ENCODE measurements around the gene ITCH.
"Not testable (repeated sequence)": the region's sequence is repeated elsewhere in the genome, so short reads cannot be mapped to it uniquely, and the experiment has no call there.

The ITCH gene

GRCh38 chr20:34512266-34512954 lies 149.3 kb downstream of the ITCH start:
- no peak overlapping the region for H3K4me3 ChIP-seq (ENCODE audit: low read depth, low read length)
- TF ChIP-seq CTCF (IDR thresholded peaks at IDR 0.05; ENCODE audit: borderline replicate concordance, insufficient read depth, low read depth, low read length): no peak

- no peak for TF ChIP-seq CTCF (IDR thresholded peaks at IDR 0.05; ENCODE audit: borderline replicate concordance, insufficient read depth, low read depth, low read length)
- no peak overlapping the region for H3K4me3 ChIP-seq (ENCODE audit: low read depth, low read length)
Measured at GRCh38 chr20:34512955-34513419, 149.9 kb downstream of the ITCH start.

- H3K4me3 ChIP-seq (ENCODE audit: low read depth, low read length): not testable (repeated sequence)
Measured at GRCh38 chr20:34514034-34514433, 151.0 kb downstream of the ITCH start.

- peak overlapping the region; percentile 66 for H3K4me3 ChIP-seq (ENCODE audit: low read depth, low read length)
- no peak for TF ChIP-seq CTCF (IDR thresholded peaks at IDR 0.05; ENCODE audit: borderline replicate concordance, insufficient read depth, low read depth, low read length)
Measured at GRCh38 chr20:34514897-34515483, 151.9 kb downstream of the ITCH start.

- no peak for TF ChIP-seq CTCF (IDR thresholded peaks at IDR 0.05; ENCODE audit: borderline replicate concordance, insufficient read depth, low read depth, low read length)
- H3K4me3 ChIP-seq (ENCODE audit: low read depth, low read length): peak overlapping the region; percentile 66
Measured at GRCh38 chr20:34515484-34516246, 152.6 kb downstream of the ITCH start.

GRCh38 chr20:34516247-34517113 lies 153.4 kb downstream of the ITCH start, which contains the start of gene DYNLRB1:
Gene DYNLRB1, plus strand, starts transcription at chr20:34516422. Its CDS starts 37 bp downstream, at chr20:34516459.
- no peak for TF ChIP-seq CTCF (IDR thresholded peaks at IDR 0.05; ENCODE audit: borderline replicate concordance, insufficient read depth, low read depth, low read length)
- peak within 1 kb of the TSS; percentile 66 for H3K4me3 ChIP-seq (ENCODE audit: low read depth, low read length)

- H3K4me3 ChIP-seq (ENCODE audit: low read depth, low read length): peak overlapping the region; percentile 66
- TF ChIP-seq CTCF (IDR thresholded peaks at IDR 0.05; ENCODE audit: borderline replicate concordance, insufficient read depth, low read depth, low read length): no peak
Measured at GRCh38 chr20:34517114-34517505, 154.0 kb downstream of the ITCH start.

- H3K4me3 ChIP-seq (ENCODE audit: low read depth, low read length): not testable (repeated sequence)
Measured at GRCh38 chr20:34518863-34519262, 155.8 kb downstream of the ITCH start.

GRCh38 chr20:34519841-34520240 lies 156.8 kb downstream of the ITCH start:
- H3K4me3 ChIP-seq (ENCODE audit: low read depth, low read length): not testable (repeated sequence)
